Neural progenitor cell (in vitro differentiated cells): ENCODE data around the gene DNASE2B. TPM values are rescaled to one million over a fixed set of nuclear protein-coding genes. Genes with fewer than 3 reads are reported as not detected.

Experiments used
- DNase-seq: peaks from one replicate; pipeline ENCODE4 v3.0.0-alpha.2; 2016; ENCODE audit warnings: low spot score
- H2AFZ ChIP-seq: fragments of 200-600 bp; sonication (generic); replicated peaks from 2 replicates; pipeline ENCODE4 v1.6.1; 2016; ENCODE audit warnings: antibody characterized with exemption
- H3F3A ChIP-seq: fragments of 200-600 bp; sonication (generic); 2 replicates; pipeline ENCODE4 v1.6.1; 2016; ENCODE audit warnings: antibody characterized with exemption, low read depth
- H3K27ac ChIP-seq: fragments of 200-600 bp; sonication (generic); 2 replicates; pipeline ENCODE4 v1.5.1; 2016; ENCODE audit warnings: mild to moderate bottlenecking
- H3K27me3 ChIP-seq: fragments of 200-600 bp; sonication (generic); 2 replicates; pipeline ENCODE4 v1.6.1; 2016; ENCODE audit warnings: mild to moderate bottlenecking, moderate library complexity
- H3K36me3 ChIP-seq: fragments of 200-600 bp; sonication (generic); 2 replicates; pipeline ENCODE4 v1.5.1; 2016
- H3K4me1 ChIP-seq: fragments of 200-600 bp; sonication (generic); 2 replicates; pipeline ENCODE4 v1.6.1; 2016; ENCODE audit warnings: mixed run types
- H3K4me2 ChIP-seq: fragments of 200-600 bp; sonication (generic); 2 replicates; pipeline ENCODE4 v1.6.1; 2016
- H3K4me3 ChIP-seq: fragments of 200-600 bp; sonication (generic); 2 replicates; pipeline ENCODE4 v1.5.1; 2016
- H3K79me2 ChIP-seq: fragments of 200-600 bp; sonication (generic); 2 replicates; pipeline ENCODE4 v1.6.1; 2016; ENCODE audit warnings: low read depth
- H3K9ac ChIP-seq: fragments of 200-600 bp; sonication (generic); 2 replicates; pipeline ENCODE4 v1.6.1; 2016
- H3K9me3 ChIP-seq: fragments of 200-600 bp; sonication (generic); 2 replicates; pipeline ENCODE4 v1.5.1; 2016; ENCODE audit warnings: low read depth
- H4K20me1 ChIP-seq: fragments of 200-600 bp; sonication (generic); 2 replicates; pipeline ENCODE4 v1.6.1; 2016; ENCODE audit warnings: low read depth
- H3K27ac Mint-ChIP-seq: 3 replicates; pipeline ENCODE4 v1.8.0; 2021; ENCODE audit warnings: mixed read lengths
- H3K27me3 Mint-ChIP-seq: 2 replicates; pipeline ENCODE4 v1.8.0; 2022; ENCODE audit warnings: low read depth, mild to moderate bottlenecking, inconsistent platforms, moderate library complexity, mixed read lengths; ENCODE audit not compliant: insufficient read depth
- H3K36me3 Mint-ChIP-seq: 3 replicates; pipeline ENCODE4 v1.8.0; 2021; ENCODE audit warnings: mixed read lengths
- H3K4me1 Mint-ChIP-seq: 3 replicates; pipeline ENCODE4 v1.8.0; 2021; ENCODE audit warnings: mixed read lengths
- H3K4me3 Mint-ChIP-seq: 3 replicates; pipeline ENCODE4 v1.8.0; 2021; ENCODE audit warnings: mild to moderate bottlenecking, moderate library complexity, mixed read lengths
- H3K9me3 Mint-ChIP-seq: 3 replicates; pipeline ENCODE4 v1.8.0; 2020; ENCODE audit warnings: mixed read lengths
- EZH2 ChIP-seq: fragments of 200-600 bp; sonication (generic); IDR thresholded peaks from 2 replicates; pipeline ENCODE4 v1.6.1; 2017; ENCODE audit warnings: antibody characterized with exemption, mild to moderate bottlenecking, moderate library complexity
- EZH2phosphoT487 ChIP-seq: fragments of 200-600 bp; sonication (generic); IDR thresholded peaks from 2 replicates; pipeline ENCODE4 v1.6.1; 2017; ENCODE audit warnings: antibody characterized with exemption
- total RNA-seq: library from RNA; depleted of rRNA; stranded (reverse); fragments of >200 nt; gene quantifications from 2 replicates; pipeline ENCODE4 v1.2.3, GENCODE V29; 2015; ENCODE audit warnings: low replicate concordance
- TF ChIP-seq, protein P1 (sequence below): fragments of 200-600 bp; sonication (generic); IDR thresholded peaks from 2 replicates; pipeline ENCODE4 v1.5.1; 2017; ENCODE audit warnings: antibody characterized with exemption, mild to moderate bottlenecking

Gene DNASE2B, protein sequence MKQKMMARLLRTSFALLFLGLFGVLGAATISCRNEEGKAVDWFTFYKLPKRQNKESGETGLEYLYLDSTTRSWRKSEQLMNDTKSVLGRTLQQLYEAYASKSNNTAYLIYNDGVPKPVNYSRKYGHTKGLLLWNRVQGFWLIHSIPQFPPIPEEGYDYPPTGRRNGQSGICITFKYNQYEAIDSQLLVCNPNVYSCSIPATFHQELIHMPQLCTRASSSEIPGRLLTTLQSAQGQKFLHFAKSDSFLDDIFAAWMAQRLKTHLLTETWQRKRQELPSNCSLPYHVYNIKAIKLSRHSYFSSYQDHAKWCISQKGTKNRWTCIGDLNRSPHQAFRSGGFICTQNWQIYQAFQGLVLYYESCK
- total RNA-seq, result not detected in 2 replicates

GRCh38 chr1:84398175-84399155, at the start of gene DNASE2B:
Gene DNASE2B (plus strand): TSS chr1:84398484. CDS start chr1:84398565, 81 bp downstream.
- Mint-ChIP-seq H3K4me1 (peaks cover 3% of the 10 kb centered on the region), H3K27me3 (no peaks in the 10 kb centered on the region), H3K36me3 (no peaks in the 10 kb centered on the region), H3K4me3 (no peak within 1 kb of the TSS), H3K9me3 (no peaks in the 10 kb centered on the region), H3K27ac (no peak within 1 kb of the TSS)
- TF ChIP-seq EZH2phosphoT487 (no peak), EZH2 (no peak)
- TF ChIP-seq, protein P1, sequence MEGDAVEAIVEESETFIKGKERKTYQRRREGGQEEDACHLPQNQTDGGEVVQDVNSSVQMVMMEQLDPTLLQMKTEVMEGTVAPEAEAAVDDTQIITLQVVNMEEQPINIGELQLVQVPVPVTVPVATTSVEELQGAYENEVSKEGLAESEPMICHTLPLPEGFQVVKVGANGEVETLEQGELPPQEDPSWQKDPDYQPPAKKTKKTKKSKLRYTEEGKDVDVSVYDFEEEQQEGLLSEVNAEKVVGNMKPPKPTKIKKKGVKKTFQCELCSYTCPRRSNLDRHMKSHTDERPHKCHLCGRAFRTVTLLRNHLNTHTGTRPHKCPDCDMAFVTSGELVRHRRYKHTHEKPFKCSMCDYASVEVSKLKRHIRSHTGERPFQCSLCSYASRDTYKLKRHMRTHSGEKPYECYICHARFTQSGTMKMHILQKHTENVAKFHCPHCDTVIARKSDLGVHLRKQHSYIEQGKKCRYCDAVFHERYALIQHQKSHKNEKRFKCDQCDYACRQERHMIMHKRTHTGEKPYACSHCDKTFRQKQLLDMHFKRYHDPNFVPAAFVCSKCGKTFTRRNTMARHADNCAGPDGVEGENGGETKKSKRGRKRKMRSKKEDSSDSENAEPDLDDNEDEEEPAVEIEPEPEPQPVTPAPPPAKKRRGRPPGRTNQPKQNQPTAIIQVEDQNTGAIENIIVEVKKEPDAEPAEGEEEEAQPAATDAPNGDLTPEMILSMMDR, result no peak
- Histone ChIP-seq H2AFZ (peak within 1 kb of the TSS; percentile 57), H3K4me1 (peaks cover 16% of the 10 kb centered on the region), H4K20me1 (no peaks in the 10 kb centered on the region), H3K4me3 (no peak within 1 kb of the TSS), H3K79me2 (no peaks in the 10 kb centered on the region), H3F3A (no peaks in the 10 kb centered on the region), H3K4me2 (no peak within 1 kb of the TSS), H3K27ac (no peak within 1 kb of the TSS), H3K9me3 (no peaks in the 10 kb centered on the region), H3K36me3 (no peaks in the 10 kb centered on the region), H3K9ac (no peak within 1 kb of the TSS), H3K27me3 (no peaks in the 10 kb centered on the region)
- no peak for DNase-seq

DNA sequence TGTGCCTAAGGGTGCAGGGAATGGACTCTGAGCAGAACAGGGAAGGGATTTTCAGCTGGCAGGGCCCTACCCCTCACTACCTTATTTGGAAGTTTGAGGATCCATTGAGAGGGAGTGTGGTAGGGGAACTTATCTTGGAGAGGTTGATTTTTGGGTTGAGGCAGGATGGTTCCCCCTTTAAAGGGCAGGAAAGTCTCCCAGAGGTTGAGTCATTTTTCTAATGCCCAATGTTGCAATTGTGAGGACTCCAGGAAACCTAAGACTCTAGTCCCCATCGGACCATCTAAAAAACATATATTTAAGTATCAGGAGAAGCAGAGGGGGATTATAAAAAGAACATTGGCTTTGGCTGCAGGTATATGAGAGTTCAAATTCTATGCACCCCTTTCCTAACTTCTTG, 49.5 kb upstream of the DNASE2B start:
- H3K4me3 ChIP-seq, result no peak overlapping the region
- no peak overlapping the region for H2AFZ ChIP-seq
- H3F3A ChIP-seq, result no peaks in the 10 kb centered on the region
- no peaks in the 10 kb centered on the region for H4K20me1 ChIP-seq
- no peaks in the 10 kb centered on the region for H3K9me3 ChIP-seq
- H3K4me1 ChIP-seq, result peaks cover 14% of the 10 kb centered on the region
- no peaks in the 10 kb centered on the region for H3K36me3 ChIP-seq
- TF ChIP-seq, protein P1, result no peak
- TF ChIP-seq EZH2phosphoT487, result no peak
- TF ChIP-seq EZH2, result no peak
- no peaks in the 10 kb centered on the region for H3K27me3 Mint-ChIP-seq
- no peak overlapping the region for H3K9ac ChIP-seq
- H3K4me2 ChIP-seq, result no peak overlapping the region
- DNase-seq, result no peak
- H3K27ac Mint-ChIP-seq, result no peak overlapping the region
- H3K79me2 ChIP-seq, result no peaks in the 10 kb centered on the region
- H3K27ac ChIP-seq, result no peak overlapping the region
- H3K4me3 Mint-ChIP-seq, result no peak overlapping the region
- H3K36me3 Mint-ChIP-seq, result no peaks in the 10 kb centered on the region
- no peaks in the 10 kb centered on the region for H3K9me3 Mint-ChIP-seq
- peaks cover 18% of the 10 kb centered on the region for H3K4me1 Mint-ChIP-seq
- no peaks in the 10 kb centered on the region for H3K27me3 ChIP-seq

DNA sequence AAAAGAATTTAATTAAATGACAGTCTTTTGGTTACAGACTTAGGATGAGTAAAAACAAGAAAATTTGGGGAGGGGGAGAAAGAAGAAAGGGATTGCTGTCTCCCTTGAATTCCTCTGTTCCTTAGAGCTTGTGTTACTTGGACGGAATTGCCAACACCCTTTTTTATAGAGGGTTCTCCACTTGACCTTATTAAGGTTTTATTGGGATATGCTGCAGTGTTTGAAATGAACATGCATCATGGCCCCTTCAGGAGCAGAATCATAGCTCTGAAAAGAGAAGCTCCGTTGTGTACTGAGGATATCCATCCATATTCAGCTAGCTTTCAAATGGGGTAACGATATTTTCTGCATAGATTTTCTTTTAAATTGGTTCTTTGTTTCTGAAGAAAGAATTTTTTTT, 48.2 kb upstream of the DNASE2B start:
- H3K9me3 Mint-ChIP-seq, result no peaks in the 10 kb centered on the region
- no peak overlapping the region for H3K9ac ChIP-seq
- H3K27me3 Mint-ChIP-seq, result no peaks in the 10 kb centered on the region
- H3K79me2 ChIP-seq, result no peaks in the 10 kb centered on the region
- no peak overlapping the region for H3K4me3 Mint-ChIP-seq
- H3K36me3 ChIP-seq, result no peaks in the 10 kb centered on the region
- H3K27me3 ChIP-seq, result no peaks in the 10 kb centered on the region
- peaks cover 14% of the 10 kb centered on the region for H3K4me1 ChIP-seq
- DNase-seq, result no peak
- no peaks in the 10 kb centered on the region for H3K9me3 ChIP-seq
- H3K36me3 Mint-ChIP-seq, result no peaks in the 10 kb centered on the region
- no peak for TF ChIP-seq EZH2
- TF ChIP-seq, protein P1, result no peak
- TF ChIP-seq EZH2phosphoT487, result no peak
- H3K27ac ChIP-seq, result no peak overlapping the region
- no peaks in the 10 kb centered on the region for H3F3A ChIP-seq
- no peaks in the 10 kb centered on the region for H4K20me1 ChIP-seq
- no peak overlapping the region for H3K4me2 ChIP-seq
- no peak overlapping the region for H3K27ac Mint-ChIP-seq
- H3K4me3 ChIP-seq, result no peak overlapping the region
- H3K4me1 Mint-ChIP-seq, result peaks cover 20% of the 10 kb centered on the region
- no peak overlapping the region for H2AFZ ChIP-seq
